ENCODE data around the gene MEGF11. TPM values are rescaled to one million over a fixed set of nuclear protein-coding genes. Genes with fewer than 3 reads are reported as not detected.

The MEGF11 gene
- total RNA-seq, 1 experiment from 2014 or later: 2.3 TPM

DNA sequence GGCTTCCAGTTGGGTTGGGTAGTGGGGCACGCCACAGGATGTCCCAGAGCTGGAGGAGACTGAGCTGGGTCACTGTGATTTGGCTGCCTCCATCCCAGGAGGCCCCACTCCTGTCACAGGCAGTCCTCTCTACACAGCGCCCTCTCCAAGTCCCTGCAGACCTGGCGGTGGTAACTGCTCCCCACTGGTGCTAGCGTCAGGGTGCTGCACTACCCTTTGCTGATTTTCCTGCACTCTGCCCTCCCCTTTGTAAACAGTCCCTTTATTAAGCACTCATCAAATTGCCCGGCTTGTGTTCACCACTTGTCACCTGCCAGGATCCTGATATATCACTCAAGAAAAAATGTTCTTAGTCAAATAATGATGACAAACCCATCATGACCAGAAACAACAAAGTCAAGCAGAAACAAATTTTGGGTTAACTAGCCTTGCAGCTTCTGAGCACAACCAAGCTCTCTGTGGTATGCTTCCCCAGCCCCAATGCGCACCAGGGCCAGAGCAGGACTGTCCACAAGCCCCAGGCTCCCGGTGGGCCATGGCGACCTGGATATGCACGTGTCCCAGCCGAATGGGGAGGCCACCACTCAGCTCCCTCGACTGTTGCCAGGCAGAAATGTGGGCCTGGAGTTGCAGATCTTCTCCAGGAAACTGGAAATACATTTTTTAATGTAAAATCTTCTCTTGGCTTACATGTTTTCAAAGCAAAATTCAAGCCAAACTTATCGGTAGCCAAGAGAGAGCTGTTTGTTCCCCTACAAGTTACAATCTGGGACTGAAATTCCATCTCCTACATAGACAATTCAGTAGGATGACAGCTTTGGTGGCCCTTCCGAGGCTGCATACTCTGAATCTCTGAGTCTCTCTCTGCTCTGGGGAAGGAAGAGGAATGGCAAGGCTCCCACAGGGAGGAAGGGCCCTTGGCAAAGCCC is 24.5 kb downstream of the MEGF11 start:
- Histone ChIP-seq H3K4me2 (ENCODE audit: low read length) (no peak overlapping the region), H3K4me1 (ENCODE audit: control insufficient read depth in 1 of 2, insufficient read depth in 2 of 2, low read length in 2 of 2) (peaks cover 0 to 3% of the 10 kb centered on the region in 2 experiments; a peak in 2 of 4 replicates), H3K9me3 (ENCODE audit: control insufficient read depth in 1 of 2, insufficient read depth in 1 of 2, low read depth in 1 of 2, low read length in 2 of 2) (no peaks in the 10 kb centered on the region), H3K4me3 (replicated peaks in 1 of 2; ENCODE audit: low read depth in 1 of 2, low read length in 2 of 2) (no peak overlapping the region), H3K27me3 (ENCODE audit: insufficient read depth, low read length) (no peaks in the 10 kb centered on the region), H3K79me2 (ENCODE audit: insufficient read depth, low read length) (no peaks in the 10 kb centered on the region), H3K9ac (ENCODE audit: low read length) (no peak overlapping the region), H4K20me1 (ENCODE audit: insufficient read depth) (no peaks in the 10 kb centered on the region), H3K9me2 (ENCODE audit: insufficient read depth) (no peaks in the 10 kb centered on the region), H3K27ac (ENCODE audit: low read depth, low read length) (no peak overlapping the region), H3K36me3 (ENCODE audit: control insufficient read depth in 1 of 2, insufficient read depth in 2 of 2, low read length in 2 of 2) (no peaks in the 10 kb centered on the region), H2AFZ (ENCODE audit: low read depth, low read length, poor library complexity, severe bottlenecking) (no peak overlapping the region)
- ATAC-seq: no peak
- ChIA-PET CTCF (no interaction called here), RAD21 (ENCODE audit: low non-redundant PET in 1 of 2, low total read pairs in 2 of 2, uncharacterized antibody in 2 of 2, unreplicated experiment in 2 of 2) (no interaction called here), POLR2A (no interaction called here)
- intact Hi-C loops (cut with micrococcal nuclease): no loop called here
- DNase-seq (ENCODE audit: low read depth, low spot score): no peak
- no TSS peak for BruUV-seq (replicated peaks)
- TF ChIP-seq SP1 (IDR thresholded peaks at IDR 0.05; ENCODE audit: low read depth) (no peak), YY1 (IDR thresholded peaks at IDR 0.05; ENCODE audit: extremely low read depth, insufficient replicate concordance, low read depth, low read length) (no peak), ZFX (IDR thresholded peaks at IDR 0.05) (no peak; the same call in 1 of the 2 replicates), MAX (IDR thresholded peaks at IDR 0.05) (no peak), SRF (IDR thresholded peaks at IDR 0.05; ENCODE audit: low read depth) (no peak), POLR2AphosphoS5 (IDR thresholded peaks at IDR 0.05; ENCODE audit: low read depth, low read length) (no peak), TCF7L2 (IDR thresholded peaks at IDR 0.05; ENCODE audit: borderline replicate concordance, extremely low read depth, insufficient read depth, insufficient read length) (no peak), JUND (IDR thresholded peaks at IDR 0.05) (no peak), EZH2phosphoT487 (IDR thresholded peaks at IDR 0.05; ENCODE audit: borderline replicate concordance) (no peak), CEBPB (IDR thresholded peaks at IDR 0.05; ENCODE audit: low read depth) (no peak), POLR2A (IDR thresholded peaks at IDR 0.05; ENCODE audit: borderline replicate concordance, extremely low read depth, insufficient read depth, insufficient read length) (no peak), CBX3 (IDR thresholded peaks at IDR 0.05; ENCODE audit: low read depth) (no peak)
- TF ChIP-seq, protein P1, sequence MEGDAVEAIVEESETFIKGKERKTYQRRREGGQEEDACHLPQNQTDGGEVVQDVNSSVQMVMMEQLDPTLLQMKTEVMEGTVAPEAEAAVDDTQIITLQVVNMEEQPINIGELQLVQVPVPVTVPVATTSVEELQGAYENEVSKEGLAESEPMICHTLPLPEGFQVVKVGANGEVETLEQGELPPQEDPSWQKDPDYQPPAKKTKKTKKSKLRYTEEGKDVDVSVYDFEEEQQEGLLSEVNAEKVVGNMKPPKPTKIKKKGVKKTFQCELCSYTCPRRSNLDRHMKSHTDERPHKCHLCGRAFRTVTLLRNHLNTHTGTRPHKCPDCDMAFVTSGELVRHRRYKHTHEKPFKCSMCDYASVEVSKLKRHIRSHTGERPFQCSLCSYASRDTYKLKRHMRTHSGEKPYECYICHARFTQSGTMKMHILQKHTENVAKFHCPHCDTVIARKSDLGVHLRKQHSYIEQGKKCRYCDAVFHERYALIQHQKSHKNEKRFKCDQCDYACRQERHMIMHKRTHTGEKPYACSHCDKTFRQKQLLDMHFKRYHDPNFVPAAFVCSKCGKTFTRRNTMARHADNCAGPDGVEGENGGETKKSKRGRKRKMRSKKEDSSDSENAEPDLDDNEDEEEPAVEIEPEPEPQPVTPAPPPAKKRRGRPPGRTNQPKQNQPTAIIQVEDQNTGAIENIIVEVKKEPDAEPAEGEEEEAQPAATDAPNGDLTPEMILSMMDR (IDR thresholded peaks at IDR 0.05 in 2 of 3, conservative IDR thresholded peaks at IDR 0.05 in 1 of 3; ENCODE audit: borderline replicate concordance in 1 of 3, insufficient read depth in 1 of 3, low read depth in 2 of 3, low read length in 2 of 3): no peak
